GM12864 (cell line): ENCODE data around the gene CDC25A.

Source experiments
- DNase-seq: peaks from one replicate; pipeline ENCODE4 v3.0.0-alpha.2; 2011; ENCODE audit warnings: low read depth
- H3K4me3 ChIP-seq: 2 replicates; pipeline ENCODE4 v1.5.1; 2011; ENCODE audit warnings: mild to moderate bottlenecking, low read depth, low read length, control low read depth
- TF ChIP-seq, protein P1 (sequence below): IDR thresholded peaks from 2 replicates; pipeline ENCODE4 v1.5.1; 2011; ENCODE audit warnings: low read depth, mild to moderate bottlenecking, moderate library complexity, low read length, control low read depth, inconsistent platforms; ENCODE audit errors: missing control alignments

Gene CDC25A

DNA sequence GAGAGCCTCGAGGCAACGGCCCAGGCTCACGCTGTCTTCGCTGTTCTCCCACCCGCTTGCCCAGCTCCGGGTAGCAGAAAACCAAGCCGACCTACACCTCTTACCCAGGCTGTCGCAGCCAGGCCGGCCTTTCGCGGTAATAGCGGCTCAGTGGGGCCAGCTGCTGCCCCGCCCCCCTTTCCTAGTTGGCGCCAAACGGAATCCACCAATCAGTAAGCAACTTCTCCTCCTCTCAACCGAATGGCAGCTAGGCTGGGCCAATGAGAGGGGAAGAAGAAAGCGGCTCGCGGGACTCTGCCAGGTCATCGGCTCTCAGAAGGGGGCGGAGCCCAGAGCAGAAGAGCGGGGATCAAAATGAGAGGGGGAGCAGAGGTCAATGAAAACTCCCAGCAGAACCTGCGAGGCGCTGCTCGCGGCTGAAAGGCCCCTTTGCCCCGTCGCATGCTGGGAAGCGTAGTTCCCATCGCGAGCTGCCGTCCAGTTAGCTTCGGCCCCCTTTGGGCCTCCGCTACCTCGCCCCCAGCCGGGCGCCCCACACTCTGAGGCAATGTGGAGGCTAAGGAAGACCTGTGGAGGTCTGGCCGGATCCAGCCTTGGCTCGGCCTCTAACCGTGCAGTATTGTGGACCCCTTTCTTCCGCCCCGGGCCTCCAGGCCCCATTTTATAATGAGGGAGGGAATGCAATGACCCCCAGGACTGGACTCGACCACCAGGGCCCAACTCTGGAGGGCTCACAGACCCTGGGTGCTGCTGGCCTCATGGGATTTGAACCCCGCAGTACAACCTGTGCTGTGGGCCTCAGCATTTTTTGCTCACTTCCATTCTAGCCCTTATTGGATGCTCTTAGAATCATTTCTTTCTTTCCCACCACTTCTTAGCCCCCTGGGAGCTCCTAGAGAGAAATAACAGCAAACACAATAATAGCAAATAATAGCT is at the start of gene CDC25A:
Gene CDC25A, minus strand, starts transcription at position 152 of the 936 bp plus-strand sequence. CDS start 470 bp downstream, outside the sequence.
- peak; percentile 97 for DNase-seq
- TF ChIP-seq, protein P1, sequence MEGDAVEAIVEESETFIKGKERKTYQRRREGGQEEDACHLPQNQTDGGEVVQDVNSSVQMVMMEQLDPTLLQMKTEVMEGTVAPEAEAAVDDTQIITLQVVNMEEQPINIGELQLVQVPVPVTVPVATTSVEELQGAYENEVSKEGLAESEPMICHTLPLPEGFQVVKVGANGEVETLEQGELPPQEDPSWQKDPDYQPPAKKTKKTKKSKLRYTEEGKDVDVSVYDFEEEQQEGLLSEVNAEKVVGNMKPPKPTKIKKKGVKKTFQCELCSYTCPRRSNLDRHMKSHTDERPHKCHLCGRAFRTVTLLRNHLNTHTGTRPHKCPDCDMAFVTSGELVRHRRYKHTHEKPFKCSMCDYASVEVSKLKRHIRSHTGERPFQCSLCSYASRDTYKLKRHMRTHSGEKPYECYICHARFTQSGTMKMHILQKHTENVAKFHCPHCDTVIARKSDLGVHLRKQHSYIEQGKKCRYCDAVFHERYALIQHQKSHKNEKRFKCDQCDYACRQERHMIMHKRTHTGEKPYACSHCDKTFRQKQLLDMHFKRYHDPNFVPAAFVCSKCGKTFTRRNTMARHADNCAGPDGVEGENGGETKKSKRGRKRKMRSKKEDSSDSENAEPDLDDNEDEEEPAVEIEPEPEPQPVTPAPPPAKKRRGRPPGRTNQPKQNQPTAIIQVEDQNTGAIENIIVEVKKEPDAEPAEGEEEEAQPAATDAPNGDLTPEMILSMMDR, result no peak
- peak within 1 kb of the TSS; percentile 98 for H3K4me3 ChIP-seq

DNA sequence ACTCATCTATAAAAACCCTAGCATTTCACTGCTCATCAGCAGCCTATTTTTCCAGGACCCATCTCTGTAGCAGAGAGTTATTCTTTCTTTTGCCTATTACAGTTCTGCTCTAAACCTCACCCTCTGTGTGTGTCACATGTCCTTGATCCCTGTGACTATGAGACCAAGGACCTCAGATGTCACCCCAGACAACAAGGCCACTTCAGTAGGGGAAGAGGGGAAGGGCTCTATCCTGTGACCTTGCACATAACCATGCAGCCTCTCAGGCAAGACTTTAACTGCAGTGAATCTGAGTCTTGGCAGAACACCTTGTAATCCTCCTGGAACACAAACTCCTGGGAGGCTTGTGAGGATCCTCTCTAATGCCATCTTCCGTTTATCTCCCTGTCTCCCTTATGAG is 48.3 kb upstream of the CDC25A start:
- DNase-seq, result no peak
- TF ChIP-seq, protein P1, result no peak
- no peak overlapping the region for H3K4me3 ChIP-seq

- TF ChIP-seq, protein P1, result no peak
- no peak overlapping the region for H3K4me3 ChIP-seq
- DNase-seq, result no peak
These were observed 45.3 kb upstream of the CDC25A start for GRCh38 chr3:48233542-48233941.

DNA sequence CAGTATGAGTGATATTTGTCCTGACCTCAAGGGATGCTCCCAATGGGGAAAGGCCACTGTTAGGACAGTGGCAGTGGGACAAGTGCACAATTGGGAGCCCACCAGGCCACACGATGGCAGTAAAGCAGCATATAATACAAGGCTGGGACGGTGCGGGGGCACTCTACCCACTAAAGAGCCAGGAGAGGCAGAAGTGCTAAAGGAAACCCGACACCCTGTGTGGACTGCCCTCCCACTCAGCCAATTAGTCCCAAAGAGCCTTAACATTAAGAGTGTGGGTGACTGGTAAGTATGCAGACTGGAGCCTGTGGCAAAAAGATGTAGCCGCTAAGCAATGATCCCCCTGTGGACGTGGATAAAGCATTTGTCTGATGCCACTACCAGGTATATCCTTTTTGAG is 44.5 kb upstream of the CDC25A start:
- H3K4me3 ChIP-seq, result peak overlapping the region; percentile 24; the same call in 1 of the 2 replicates
- DNase-seq, result peak; percentile 37
- TF ChIP-seq, protein P1, result peak; percentile 55

- H3K4me3 ChIP-seq, result no peak overlapping the region
- TF ChIP-seq, protein P1, result no peak
- no peak for DNase-seq
These were observed 44.0 kb upstream of the CDC25A start for GRCh38 chr3:48232232-48232631.

- H3K4me3 ChIP-seq, result no peak overlapping the region
- DNase-seq, result no peak
These were observed 38.7 kb upstream of the CDC25A start for GRCh38 chr3:48226939-48227338.

More at GRCh38 chr3:48226939-48227338, 38.7 kb upstream of the CDC25A start:
- TF ChIP-seq, protein P1, result no peak
